B cell (primary cell): ENCODE results near the gene CAMK1D. TPM values are rescaled to one million over a fixed set of nuclear protein-coding genes. Genes with fewer than 3 reads are reported as not detected.

Experiments used
- ATAC-seq: fragments of 200-7000 bp; cut with Tn5 transposase; one replicate; pipeline ENCODE4 v1.10.0; 2021; ENCODE audit warnings: low read depth, mild to moderate bottlenecking, moderate number of reproducible peaks, moderate library complexity
- CTCF ChIA-PET: fragments of 350-600 bp; sonication (Branson Sonifier 250); formaldehyde crosslinking; loops from one replicate; lab custom pipeline; 2021; ENCODE audit warnings: antibody characterized with exemption, inconsistent platforms; lab: Charles Lee
- POLR2A ChIA-PET: fragments of 350-600 bp; sonication (Branson Sonifier 250); formaldehyde crosslinking; loops from one replicate; lab custom pipeline; 2021; ENCODE audit warnings: antibody characterized with exemption; lab: Charles Lee
- DNase-seq: peaks from one replicate; pipeline ENCODE4 v3.0.0; 2013
- H2AFZ ChIP-seq: 2 replicates; pipeline ENCODE4 v1.6.1; 2012; ENCODE audit warnings: mild to moderate bottlenecking, low read depth, low read length; ENCODE audit not compliant: insufficient read depth, poor library complexity, severe bottlenecking
- H3K27ac ChIP-seq, 2 donors: 1 replicate in 1 of 2; 2 replicates in 1 of 2; pipeline ENCODE4 v1.5.1; 2012 to 2013; ENCODE audit warnings: low read length in 2 of 2, mild to moderate bottlenecking in 2 of 2, moderate library complexity in 1 of 2
- H3K27me3 ChIP-seq, 4 experiments: fragments of 200-600 bp in 1 of 4; sonication (generic) in 1 of 4; replicated peaks in 1 of 4; 1 replicate in 2 of 4; 2 replicates in 2 of 4; pipeline versions ENCODE4 v1.6.1 to v1.7.0; 2013 to 2016; ENCODE audit warnings: low read length in 3 of 4, mild to moderate bottlenecking in 2 of 4, mixed read lengths in 1 of 4, moderate library complexity in 1 of 4; ENCODE audit not compliant: insufficient read depth in 4 of 4, control insufficient read depth in 3 of 4; ENCODE audit errors: control extremely low read depth in 1 of 4
- H3K36me3 ChIP-seq, 2 experiments: replicated peaks in 1 of 2; 1 replicate in 1 of 2; 2 replicates in 1 of 2; pipeline versions ENCODE4 v1.6.1 to v1.7.1; 2013; ENCODE audit warnings: low read length in 1 of 2; ENCODE audit not compliant: insufficient read depth in 2 of 2, control insufficient read depth in 1 of 2; ENCODE audit errors: control extremely low read depth in 1 of 2, extremely low read depth in 1 of 2
- H3K4me1 ChIP-seq, 2 donors: fragments of 200-600 bp in 1 of 2; sonication (generic) in 1 of 2; 1 replicate in 1 of 2; 2 replicates in 1 of 2; pipeline versions ENCODE4 v1.5.1 to v1.6.1; 2013 to 2017; ENCODE audit warnings: low read length in 2 of 2; ENCODE audit not compliant: control insufficient read depth in 2 of 2, insufficient read depth in 2 of 2
- H3K4me2 ChIP-seq: replicated peaks from 2 replicates; pipeline ENCODE3; 2012; ENCODE audit warnings: mild to moderate bottlenecking, low read depth, low read length; ENCODE audit not compliant: poor library complexity, severe bottlenecking
- H3K4me3 ChIP-seq, 5 experiments: fragments of 200-600 bp in 1 of 5; sonication (generic) in 1 of 5; 1 replicate in 3 of 5; 2 replicates in 2 of 5; pipeline versions ENCODE4 v1.5.1 to v1.7.0; 2011 to 2016; ENCODE audit warnings: low read length in 4 of 5, mild to moderate bottlenecking in 4 of 5, low read depth in 2 of 5, control low read depth in 1 of 5, moderate library complexity in 1 of 5; ENCODE audit not compliant: insufficient read depth in 1 of 5; ENCODE audit errors: control extremely low read depth in 1 of 5, extremely low read depth in 1 of 5
- H3K79me2 ChIP-seq: fragments of 200-600 bp; sonication (generic); one replicate; pipeline ENCODE4 v1.6.0; 2016; ENCODE audit warnings: low read length; ENCODE audit not compliant: control insufficient read depth, insufficient read depth
- H3K9ac ChIP-seq: fragments of 200-600 bp; sonication (generic); 2 replicates; pipeline ENCODE4 v1.6.1; 2017; ENCODE audit warnings: mild to moderate bottlenecking, low read length, moderate library complexity
- H3K9me3 ChIP-seq, 3 donors: one replicate each; pipeline versions ENCODE4 v1.6.1 to v1.7.1; 2013; ENCODE audit warnings: low read length in 2 of 3; ENCODE audit not compliant: control insufficient read depth in 2 of 3, insufficient read depth in 1 of 3; ENCODE audit errors: control extremely low read depth in 1 of 3
- H4K20me1 ChIP-seq: 2 replicates; pipeline ENCODE4 v1.6.0; 2012; ENCODE audit warnings: mild to moderate bottlenecking, low read length; ENCODE audit not compliant: insufficient read depth, control insufficient read depth, poor library complexity, severe bottlenecking
- H3K27ac Mint-ChIP-seq: one replicate; pipeline ENCODE4 v1.8.0; 2021; ENCODE audit warnings: mixed read lengths
- H3K27me3 Mint-ChIP-seq: one replicate; pipeline ENCODE4 v1.8.0; 2021; ENCODE audit warnings: mixed read lengths
- H3K4me1 Mint-ChIP-seq: one replicate; pipeline ENCODE4 v1.8.0; 2021; ENCODE audit warnings: mixed read lengths
- H3K4me3 Mint-ChIP-seq: one replicate; pipeline ENCODE4 v1.8.0; 2021; ENCODE audit warnings: mixed read lengths
- H3K9me3 Mint-ChIP-seq: one replicate; pipeline ENCODE4 v1.8.0; 2022; ENCODE audit warnings: mixed read lengths; ENCODE audit not compliant: insufficient read depth
- CTCF ChIP-seq: fragments of 200-600 bp; IDR thresholded peaks from one replicate; pipeline ENCODE4 v1.8.0; 2022; ENCODE audit warnings: antibody characterized with exemption, mild to moderate bottlenecking
- EZH2 ChIP-seq: IDR thresholded peaks from 2 replicates; pipeline ENCODE4 v1.6.1; 2012; ENCODE audit warnings: borderline replicate concordance, low read depth, mild to moderate bottlenecking, moderate library complexity, low read length; ENCODE audit not compliant: insufficient read depth, poor library complexity, severe bottlenecking
- WGBS: methylation state at CpG from one replicate; pipeline ENCODE4 v1.1.5; 2013; ENCODE audit warnings: missing lambda C conversion rate; ENCODE audit not compliant: insufficient coverage; 5-methylcytosine and 5-hydroxymethylcytosine counted together
- intact Hi-C: fragments of 100-400 bp; cut with micrococcal nuclease; formaldehyde crosslinking; loops from one replicate; pipeline ENCODE4 v1.10.0; 2022
- polyA plus RNA-seq: library from polyadenylated mRNA; depleted of rRNA; stranded (reverse); fragments of >200 nt; gene quantifications from 2 replicates; pipeline ENCODE4 v1.2.3, GENCODE V29; 2012
- total RNA-seq, 2 donors: library from RNA; stranded (reverse); fragments of 120-200 nt in 1 of 2; gene quantifications; 1 replicate in 1 of 2; 2 replicates in 1 of 2; pipeline versions ENCODE4 v1.2.3 to v1.2.4, GENCODE V29; 2013 to 2022

Gene CAMK1D
- total and polyA plus RNA-seq, 2 donors (not counting 1 experiment from before 2014, with no cell fraction given): 34.1 to 69.7 TPM

- no peaks in the 10 kb centered on the region for H3K27me3 Mint-ChIP-seq
- no peaks in the 10 kb centered on the region for H3K9me3 Mint-ChIP-seq
- 100% methylated on average over 1 of the region's 2 CpGs for WGBS
- Histone ChIP-seq H3K4me3 (no peak overlapping the region), H3K27ac (no peak overlapping the region), H3K9me3 (no peaks in the 10 kb centered on the region), H3K4me1 (no peaks in the 10 kb centered on the region), H4K20me1 (peaks cover 21% of the 10 kb centered on the region), H2AFZ (no peak overlapping the region), H3K36me3 (peaks cover 3 to 34% of the 10 kb centered on the region in 2 experiments), H3K4me2 (no peak overlapping the region), H3K9ac (no peak overlapping the region), H3K27me3 (no peaks in the 10 kb centered on the region), H3K79me2 (peaks cover 16% of the 10 kb centered on the region)
- no peaks in the 10 kb centered on the region for H3K4me1 Mint-ChIP-seq
- no peak overlapping the region for H3K27ac Mint-ChIP-seq
- no peak for ATAC-seq
- TF ChIP-seq CTCF: no peak
- TF ChIP-seq EZH2: no peak
- intact Hi-C loops: no loop called here
- CTCF ChIA-PET: interaction anchor here (1.0 kb wide), 1 partner anchor 494 kb away, joined by 5 read pairs; no protein-coding TSS in a partner anchor
- DNase-seq: no peak
- H3K4me3 Mint-ChIP-seq: no peak overlapping the region
- POLR2A ChIA-PET: no interaction called here
These were observed 408.9 kb downstream of the CAMK1D start for GRCh38 chr10:12758271-12758670.

- no peak overlapping the region for H2AFZ ChIP-seq
These were observed 416.9 kb downstream of the CAMK1D start for GRCh38 chr10:12766223-12766622.

More at GRCh38 chr10:12766223-12766622, 416.9 kb downstream of the CAMK1D start:
- Mint-ChIP-seq H3K4me1 (no peaks in the 10 kb centered on the region), H3K4me3 (no peak overlapping the region), H3K9me3 (no peaks in the 10 kb centered on the region), H3K27ac (no peak overlapping the region), H3K27me3 (no peaks in the 10 kb centered on the region)
- Histone ChIP-seq H3K4me1 (no peaks in the 10 kb centered on the region), H3K27ac (no peak overlapping the region), H3K9ac (no peak overlapping the region), H3K79me2 (peaks cover 3% of the 10 kb centered on the region), H3K36me3 (peaks cover 6 to 51% of the 10 kb centered on the region in 2 experiments), H3K9me3 (no peaks in the 10 kb centered on the region), H4K20me1 (no peaks in the 10 kb centered on the region), H3K27me3 (no peaks in the 10 kb centered on the region), H3K4me2 (no peak overlapping the region), H3K4me3 (no peak overlapping the region)
- CTCF ChIA-PET: interaction anchor here (0.7 kb wide), 1 partner anchor 16 kb away, joined by 3 read pairs; no protein-coding TSS in a partner anchor
- POLR2A ChIA-PET: interaction anchor here (0.7 kb wide), 1 partner anchor 690 kb away, joined by 3 read pairs; no protein-coding TSS in a partner anchor
- no peak for DNase-seq
- intact Hi-C loops: no loop called here
- ATAC-seq: no peak
- TF ChIP-seq CTCF: no peak
- no peak for TF ChIP-seq EZH2
- 98% methylated on average over 3 of the region's 5 CpGs for WGBS
